Measurements from ENCODE around the gene ANKS6.

DNA sequence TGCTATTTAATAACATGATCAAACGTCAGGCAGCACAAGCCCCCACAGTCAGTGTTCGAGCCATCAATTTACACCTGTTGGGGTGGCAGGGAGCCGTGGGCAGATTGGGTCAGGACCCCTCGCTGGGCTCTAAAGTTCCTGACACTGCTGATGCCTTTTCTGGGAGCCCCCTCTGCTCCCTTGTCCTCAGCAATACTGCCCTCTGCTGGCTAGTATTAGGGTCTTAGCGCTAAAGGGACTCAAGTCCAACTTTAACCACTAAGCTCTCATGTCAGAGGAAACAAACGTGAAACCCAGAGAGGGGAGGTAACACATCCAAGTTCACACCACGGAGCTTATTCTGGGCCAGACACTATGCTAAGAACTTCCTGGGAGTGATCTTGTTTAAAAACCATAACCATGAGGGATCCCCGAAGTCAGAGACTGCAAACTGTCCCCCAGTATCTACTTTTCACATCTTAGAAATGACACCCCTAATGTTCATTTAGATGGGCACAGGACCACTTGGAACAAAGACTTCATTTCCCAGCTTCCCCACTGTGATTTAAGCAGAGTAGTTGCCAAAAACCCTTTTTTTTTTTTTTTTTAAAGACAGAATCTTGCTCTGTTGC, 20.4 kb downstream of the ANKS6 start:
- no peak for TF ChIP-seq POLR2A (IDR thresholded peaks at IDR 0.05; ENCODE audit: extremely low read depth, insufficient read length)
- no peak for TF ChIP-seq MYC (IDR thresholded peaks at IDR 0.05; ENCODE audit: low read depth, low read length)
